H1 (cell line): ENCODE measurements around the gene CLEC4E. TPM values are rescaled to one million over a fixed set of nuclear protein-coding genes. Genes with fewer than 3 reads are reported as not detected.

Source experiments
- CTCF ChIA-PET: fragments of 300-600 bp; sonication (Branson Sonifier 250); formaldehyde crosslinking; loops from one replicate; lab custom pipeline; 2021; ENCODE audit not compliant: partially characterized antibody; lab: Charles Lee
- POLR2A ChIA-PET: fragments of 300-600 bp; sonication (Branson Sonifier 250); formaldehyde crosslinking; loops from one replicate; lab custom pipeline; 2021; ENCODE audit warnings: inconsistent platforms; ENCODE audit not compliant: partially characterized antibody; lab: Charles Lee
- DNase-seq, 2 experiments: peaks; one replicate each; pipeline versions ENCODE4 v3.0.0 to v3.0.0-alpha.2; 2010 to 2022; ENCODE audit warnings: low spot score in 2 of 2, low read depth in 1 of 2, mixed read lengths in 1 of 2
- FAIRE-seq: peaks from 2 replicates; lab custom pipeline; 2011; peaks lifted over from hg19 to GRCh38; lab: Jason Lieb, UNC
- H2AFZ ChIP-seq: 2 replicates; pipeline ENCODE4 v1.8.1; 2012; ENCODE audit warnings: low read length, inconsistent platforms
- H2AK5ac ChIP-seq: 2 replicates; pipeline ENCODE4 v1.6.1; 2013; ENCODE audit warnings: low read depth, low read length
- H2BK120ac ChIP-seq: replicated peaks from 2 replicates; pipeline ENCODE3; 2013; ENCODE audit warnings: low read depth, low read length, inconsistent platforms
- H2BK12ac ChIP-seq: 2 replicates; pipeline ENCODE4 v1.6.1; 2013; ENCODE audit warnings: low read depth, low read length
- H2BK15ac ChIP-seq: 2 replicates; pipeline ENCODE4 v1.6.1; 2013; ENCODE audit warnings: low read length
- H2BK20ac ChIP-seq: 2 replicates; pipeline ENCODE4 v1.6.1; 2013; ENCODE audit warnings: low read length
- H2BK5ac ChIP-seq: 2 replicates; pipeline ENCODE4 v1.6.1; 2013; ENCODE audit warnings: low read depth, low read length
- H3K14ac ChIP-seq: 2 replicates; pipeline ENCODE4 v1.6.1; 2013; ENCODE audit warnings: inconsistent platforms; ENCODE audit not compliant: insufficient read length
- H3K18ac ChIP-seq: 2 replicates; pipeline ENCODE4 v1.6.1; 2013; ENCODE audit warnings: low read length; ENCODE audit errors: extremely low read depth
- H3K23ac ChIP-seq: 2 replicates; pipeline ENCODE4 v1.6.1; 2013; ENCODE audit warnings: inconsistent platforms; ENCODE audit not compliant: insufficient read length
- H3K23me2 ChIP-seq: 2 replicates; pipeline ENCODE4 v1.6.1; 2013; ENCODE audit warnings: low read depth, low read length
- H3K27ac ChIP-seq: 2 replicates; pipeline ENCODE4 v1.6.1; 2011; ENCODE audit warnings: low read depth, low read length, inconsistent platforms
- H3K27me3 ChIP-seq, 4 experiments: replicated peaks in 1 of 4; 1 replicate in 1 of 4; 2 replicates in 3 of 4; pipeline versions ENCODE4 v1.6.1 to v1.8.1; 2011 to 2013; ENCODE audit warnings: low read length in 3 of 4, mild to moderate bottlenecking in 3 of 4, inconsistent platforms in 2 of 4, mixed read lengths in 2 of 4, moderate library complexity in 1 of 4; ENCODE audit not compliant: control insufficient read depth in 3 of 4, insufficient read depth in 3 of 4; ENCODE audit errors: extremely low read depth in 1 of 4
- H3K36me3 ChIP-seq, 4 experiments: 2 replicates each; pipeline versions ENCODE4 v1.6.1 to v1.8.1; 2011 to 2013; ENCODE audit warnings: mild to moderate bottlenecking in 4 of 4, low read length in 3 of 4, moderate library complexity in 2 of 4, control low read depth in 1 of 4, inconsistent platforms in 1 of 4; ENCODE audit not compliant: insufficient read depth in 4 of 4, control insufficient read depth in 2 of 4
- H3K4ac ChIP-seq: replicated peaks from 2 replicates; pipeline ENCODE3; 2013; ENCODE audit warnings: low read length, low read depth, mixed read lengths, inconsistent platforms; ENCODE audit not compliant: insufficient read length
- H3K4me1 ChIP-seq, 4 experiments: replicated peaks in 1 of 4; 1 replicate in 1 of 4; 2 replicates in 3 of 4; pipeline versions ENCODE4 v1.6.1 to v1.8.1; 2011 to 2013; ENCODE audit warnings: low read length in 3 of 4, inconsistent platforms in 2 of 4, mixed read lengths in 1 of 4; ENCODE audit not compliant: insufficient read depth in 4 of 4, control insufficient read depth in 3 of 4
- H3K4me2 ChIP-seq, 2 experiments: 2 replicates each; pipeline versions ENCODE4 v1.6.1 to v1.8.1; 2011 to 2013; ENCODE audit warnings: low read depth in 2 of 2, low read length in 2 of 2, control low read depth in 1 of 2, inconsistent platforms in 1 of 2, mild to moderate bottlenecking in 1 of 2; ENCODE audit not compliant: insufficient read depth in 1 of 2
- H3K4me3 ChIP-seq, 4 experiments: fragments of 200-600, 300-600 bp in 1 of 4; sonication (generic), shearing (Covaris generic), sonication (Bioruptor Twin) in 1 of 4; 2 replicates each; pipeline versions ENCODE4 v1.5.1 to v1.8.1; 2011 to 2016; ENCODE audit warnings: low read length in 4 of 4, low read depth in 3 of 4, control low read depth in 2 of 4, inconsistent platforms in 2 of 4, mild to moderate bottlenecking in 2 of 4, mixed read lengths in 1 of 4, moderate library complexity in 1 of 4; ENCODE audit not compliant: insufficient read depth in 2 of 4; ENCODE audit errors: extremely low read depth in 1 of 4
- H3K56ac ChIP-seq: replicated peaks from 2 replicates; pipeline ENCODE3; 2013; ENCODE audit warnings: low read depth, mild to moderate bottlenecking, mixed read lengths, low read length, inconsistent platforms; ENCODE audit not compliant: insufficient read length
- H3K79me1 ChIP-seq: 2 replicates; pipeline ENCODE4 v1.6.1; 2013; ENCODE audit warnings: low read depth, low read length, control low read depth
- H3K79me2 ChIP-seq, 2 experiments: 2 replicates each; pipeline versions ENCODE4 v1.6.1 to v1.8.1; 2012 to 2013; ENCODE audit warnings: low read length in 2 of 2, mild to moderate bottlenecking in 2 of 2, inconsistent platforms in 1 of 2; ENCODE audit not compliant: insufficient read depth in 2 of 2, control insufficient read depth in 1 of 2
- H3K9ac ChIP-seq, 4 experiments: replicated peaks in 1 of 4; 1 replicate in 1 of 4; 2 replicates in 3 of 4; pipeline versions ENCODE4 v1.6.1 to v1.8.1; 2011 to 2013; ENCODE audit warnings: low read depth in 3 of 4, low read length in 3 of 4, control low read depth in 2 of 4, mild to moderate bottlenecking in 2 of 4, moderate library complexity in 2 of 4, inconsistent platforms in 1 of 4; ENCODE audit errors: extremely low read depth in 1 of 4
- H3K9me3 ChIP-seq, 2 experiments: 2 replicates each; pipeline versions ENCODE4 v1.6.1 to v1.8.1; 2012 to 2013; ENCODE audit warnings: mild to moderate bottlenecking in 2 of 2, moderate library complexity in 2 of 2, control low read depth in 1 of 2, inconsistent platforms in 1 of 2, low read depth in 1 of 2, low read length in 1 of 2, mixed read lengths in 1 of 2; ENCODE audit not compliant: insufficient read depth in 2 of 2
- H4K20me1 ChIP-seq, 2 experiments: replicated peaks in 1 of 2; 2 replicates each; pipeline versions ENCODE3 to v1.8.1; 2011 to 2013; ENCODE audit warnings: inconsistent platforms in 2 of 2, low read length in 2 of 2, mild to moderate bottlenecking in 1 of 2; ENCODE audit not compliant: insufficient read depth in 2 of 2, control insufficient read depth in 1 of 2
- H4K5ac ChIP-seq: 2 replicates; pipeline ENCODE4 v1.6.1; 2013; ENCODE audit warnings: low read length, low read depth, mixed read lengths, inconsistent platforms; ENCODE audit not compliant: insufficient read length
- H4K8ac ChIP-seq: 2 replicates; pipeline ENCODE4 v1.8.0; 2013; ENCODE audit warnings: mild to moderate bottlenecking, moderate library complexity, low read length, inconsistent platforms; ENCODE audit not compliant: insufficient read depth; ENCODE audit errors: extremely low read depth
- H4K91ac ChIP-seq: replicated peaks from 2 replicates; pipeline ENCODE3; 2013; ENCODE audit warnings: low read length, mixed read lengths, inconsistent platforms; ENCODE audit not compliant: insufficient read length
- GTF2F1 ChIP-seq: IDR thresholded peaks from 2 replicates; pipeline ENCODE4 v1.6.1; 2012; ENCODE audit warnings: low read depth, low read length, improper control_type of control experiment, borderline replicate concordance
- HDAC2 ChIP-seq, 2 experiments: fragments of 300-600 bp in 1 of 2; sonication (generic) in 1 of 2; IDR thresholded peaks; 2 replicates each; pipeline ENCODE4 v1.6.1; 2011 to 2012; ENCODE audit warnings: low read depth in 2 of 2, low read length in 2 of 2, mild to moderate bottlenecking in 2 of 2, moderate library complexity in 2 of 2, borderline replicate concordance in 1 of 2, inconsistent platforms in 1 of 2
- HDAC6 ChIP-seq: IDR thresholded peaks from one replicate; pipeline ENCODE4 v1.7.1; 2012; ENCODE audit warnings: low read depth, mild to moderate bottlenecking, inconsistent platforms, low read length, moderate library complexity
- POLR2A ChIP-seq, 2 experiments: IDR thresholded peaks; 1 replicate in 1 of 2; 2 replicates in 1 of 2; pipeline ENCODE4 v1.6.1; 2011; ENCODE audit warnings: low read depth in 2 of 2, low read length in 2 of 2, mild to moderate bottlenecking in 2 of 2; ENCODE audit errors: control extremely low read depth in 1 of 2
- SIRT6 ChIP-seq: IDR thresholded peaks from one replicate; pipeline ENCODE4 v1.7.1; 2012; ENCODE audit warnings: low read length, inconsistent platforms
- SUZ12 ChIP-seq: fragments of 200-600 bp; sonication (generic); IDR thresholded peaks from 2 replicates; pipeline ENCODE4 v1.6.1; 2012; ENCODE audit warnings: mild to moderate bottlenecking, inconsistent platforms, low read length, moderate library complexity, mixed read lengths
- USF2 ChIP-seq: IDR thresholded peaks from 2 replicates; pipeline ENCODE4 v1.6.1; 2011; ENCODE audit warnings: low read length, improper control_type of control experiment
- YY1 ChIP-seq: IDR thresholded peaks from 2 replicates; pipeline ENCODE4 v1.6.1; 2011; ENCODE audit warnings: low read depth, mild to moderate bottlenecking, low read length
- WGBS, 2 experiments: shearing (Covaris generic) in 1 of 2; methylation state at CpG; one replicate each; pipeline versions ENCODE4 v1.1.6 to v1.1.7; 2013 to 2015; ENCODE audit warnings: low lambda C conversion rate in 2 of 2, mixed read lengths in 2 of 2, inconsistent platforms in 1 of 2, low coverage in 1 of 2, missing lambda C conversion rate in 1 of 2; ENCODE audit not compliant: insufficient replicate concordance in 2 of 2, insufficient coverage in 1 of 2, insufficient read length in 1 of 2; ENCODE audit errors: extremely low coverage in 1 of 2, missing lambda C conversion rate in 1 of 2; 5-methylcytosine and 5-hydroxymethylcytosine counted together
- polyA plus RNA-seq, 7 experiments: library from polyadenylated mRNA; depleted of rRNA in 3 of 7; stranded (reverse) in 5 of 7; unstranded in 2 of 7; fragments of >200 nt in 5 of 7; fragments of 200-250 nt in 2 of 7; gene quantifications; 1 replicate in 5 of 7; 2 replicates in 1 of 7; 4 replicates in 1 of 7; pipeline versions ENCODE4 v1.2.1 to v1.2.3, GENCODE V29; 2011 to 2013; ENCODE audit warnings: missing spikeins in 2 of 7, mixed read lengths in 2 of 7
- total RNA-seq: library from RNA; stranded (reverse); fragmentation: NEBNext Ultra II Directional; extraction: Animal tissue kit (Norgen Biotek cat#: 25700); gene quantifications from 2 replicates; pipeline ENCODE4 v1.2.1, GENCODE V29; 2021
- TF ChIP-seq, protein P1 (sequence below): IDR thresholded peaks from 2 replicates; pipeline ENCODE4 v1.6.1; 2012; ENCODE audit warnings: inconsistent platforms

CLEC4E gene
- total and polyA plus RNA-seq, 2 of the 8 experiments (the other 6 are each of a cell fraction or from before 2014, with no cell fraction given), result 0.03 TPM; not detected in 1

- 0 out of 7 replicates have a peak overlapping the region, but pooled peaks of 1 of the 4 experiments have one; percentile 10 for H3K9ac ChIP-seq
- no peak for FAIRE-seq
- peaks cover 0 to 17% (median 11%) of the 10 kb centered on the region in 4 experiments; a peak in 6 of 7 replicates for H3K4me1 ChIP-seq
- H2BK15ac ChIP-seq, result peak overlapping the region; percentile 81; the same call in 1 of the 2 replicates
- H3K14ac ChIP-seq, result no peak overlapping the region
- DNase-seq, result no peak
- no peak overlapping the region for H3K56ac ChIP-seq
- H4K20me1 ChIP-seq, result no peaks in the 10 kb centered on the region
- peak overlapping the region; percentile 49; the same call in 1 of the 2 replicates for H2BK5ac ChIP-seq
- H4K91ac ChIP-seq, result peak overlapping the region; percentile 20
- H3K4me2 ChIP-seq, result peak overlapping the region in 1 of 2 experiments; percentile 39; a peak in 2 of 4 replicates
- H3K23me2 ChIP-seq, result no peaks in the 10 kb centered on the region
- no peak overlapping the region for H3K4me3 ChIP-seq
- H3K79me1 ChIP-seq, result no peaks in the 10 kb centered on the region
- no peak overlapping the region for H2BK120ac ChIP-seq
- no peak overlapping the region for H4K5ac ChIP-seq
- no peaks in the 10 kb centered on the region for H3K27me3 ChIP-seq
- H2AFZ ChIP-seq, result peak overlapping the region; percentile 82; the same call in 1 of the 2 replicates
- peak overlapping the region; percentile 77; the same call in 1 of the 2 replicates for H2BK12ac ChIP-seq
- H3K79me2 ChIP-seq, result no peaks in the 10 kb centered on the region
- H3K9me3 ChIP-seq, result no peaks in the 10 kb centered on the region
- peak overlapping the region; percentile 66; the same call in 1 of the 2 replicates for H2BK20ac ChIP-seq
- H3K18ac ChIP-seq, result peak overlapping the region; percentile 48; the same call in 1 of the 2 replicates
- H3K36me3 ChIP-seq, result no peaks in the 10 kb centered on the region
- WGBS, 2 experiments, result 78% methylated on average over 12 of the region's 12 CpGs; no CpG with 5 or more reads in 1 of the 2 experiments
- H3K23ac ChIP-seq, result no peak overlapping the region
- H2AK5ac ChIP-seq, result no peak overlapping the region
- H3K4ac ChIP-seq, result no peak overlapping the region
- ChIA-PET POLR2A (no interaction called here), CTCF (interaction anchor here (0.8 to 1.7 kb wide), 4 partner anchors 17 to 172 kb away, joined by 3 to 7 read pairs (median 3); no protein-coding TSS in a partner anchor)
- no peak overlapping the region; the same call in 1 of the 2 replicates for H4K8ac ChIP-seq
- H3K27ac ChIP-seq, result no peak overlapping the region
- TF ChIP-seq YY1, result no peak
- TF ChIP-seq SUZ12, result no peak
- TF ChIP-seq USF2, result no peak
- no peak for TF ChIP-seq SIRT6
- TF ChIP-seq GTF2F1, result no peak
- TF ChIP-seq HDAC2 (IDR thresholded peaks at IDR 0.05; ENCODE audit: borderline replicate concordance in 1 of 2, low read depth in 2 of 2, low read length in 2 of 2), result no peak
- no peak for TF ChIP-seq HDAC6
- TF ChIP-seq, protein P1, sequence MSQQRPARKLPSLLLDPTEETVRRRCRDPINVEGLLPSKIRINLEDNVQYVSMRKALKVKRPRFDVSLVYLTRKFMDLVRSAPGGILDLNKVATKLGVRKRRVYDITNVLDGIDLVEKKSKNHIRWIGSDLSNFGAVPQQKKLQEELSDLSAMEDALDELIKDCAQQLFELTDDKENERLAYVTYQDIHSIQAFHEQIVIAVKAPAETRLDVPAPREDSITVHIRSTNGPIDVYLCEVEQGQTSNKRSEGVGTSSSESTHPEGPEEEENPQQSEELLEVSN, result no peak
- no peak for TF ChIP-seq POLR2A (IDR thresholded peaks at IDR 0.05; ENCODE audit: control extremely low read depth in 1 of 2, low read depth in 2 of 2, low read length in 2 of 2)
Observed at GRCh38 chr12:8508910-8509841, 31.5 kb downstream of the CLEC4E start.
